Measurements from ENCODE around the gene MTMR1. TPM values are rescaled to one million over a fixed set of nuclear protein-coding genes. Genes with fewer than 3 reads are reported as not detected.

MTMR1 gene
- total RNA-seq, 4 donors from 2014 or later: 27.9 to 40.1 (median 32.0) TPM

GRCh38 chrX:150702966-150703694, 9.9 kb downstream of the MTMR1 start:
- no peaks in the 10 kb centered on the region for H3K27me3 ChIP-seq
- no peak overlapping the region for H3K4me3 ChIP-seq
- no peaks in the 10 kb centered on the region for H3K9me3 ChIP-seq
- H3K27ac ChIP-seq: no peak overlapping the region
- H3K4me1 ChIP-seq: peaks cover 0 to 5% (median 0%) of the 10 kb centered on the region in 3 donors
- no peak for TF ChIP-seq CTCF (IDR thresholded peaks at IDR 0.05)
- TF ChIP-seq POLR2A (IDR thresholded peaks at IDR 0.05): no peak
- DNase-seq: no peak
- WGBS, 2 donors: 38% methylated on average over 1 of the region's 1 CpG; no CpG with 5 or more reads in 1 of the 2 donors
- H3K36me3 ChIP-seq: peaks cover 0 to 26% (median 0%) of the 10 kb centered on the region in 3 donors
- intact Hi-C loops (cut with DNase I): no loop called here

- H3K36me3 ChIP-seq: peaks cover 0 to 27% (median 0%) of the 10 kb centered on the region in 3 donors
- no peak for TF ChIP-seq POLR2A (IDR thresholded peaks at IDR 0.05)
- TF ChIP-seq CTCF (IDR thresholded peaks at IDR 0.05): no peak
- H3K27me3 ChIP-seq: no peaks in the 10 kb centered on the region
- peaks cover 0 to under 1% (median 0%) of the 10 kb centered on the region in 3 donors for H3K4me1 ChIP-seq
- H3K27ac ChIP-seq: no peak overlapping the region
- H3K9me3 ChIP-seq: no peaks in the 10 kb centered on the region
- H3K4me3 ChIP-seq: no peak overlapping the region
- intact Hi-C loops (cut with DNase I): no loop called here
- no peak for DNase-seq
Observed at GRCh38 chrX:150703695-150703974, 10.4 kb downstream of the MTMR1 start.

- H3K4me3 ChIP-seq: no peak overlapping the region
- H3K9me3 ChIP-seq: no peaks in the 10 kb centered on the region
- no peaks in the 10 kb centered on the region for H3K27me3 ChIP-seq
- intact Hi-C loops (cut with DNase I): no loop called here
- DNase-seq: no peak
- H3K4me1 ChIP-seq: no peaks in the 10 kb centered on the region
- WGBS, 2 donors: 75% methylated on average over 2 of the region's 3 CpGs
- no peak overlapping the region for H3K27ac ChIP-seq
- peaks cover 0 to 32% (median 0%) of the 10 kb centered on the region in 3 donors for H3K36me3 ChIP-seq
- no peak for TF ChIP-seq CTCF (IDR thresholded peaks at IDR 0.05)
- no peak for TF ChIP-seq POLR2A (IDR thresholded peaks at IDR 0.05)
Observed at GRCh38 chrX:150704030-150704613, 10.9 kb downstream of the MTMR1 start.

- Histone ChIP-seq H3K36me3 (peaks cover 0 to 13% (median 0%) of the 10 kb centered on the region in 3 donors), H3K4me3 (no peak overlapping the region), H3K9me3 (no peaks in the 10 kb centered on the region), H3K4me1 (peaks cover 0 to 7% (median 0%) of the 10 kb centered on the region in 3 donors), H3K27ac (no peak overlapping the region), H3K27me3 (no peaks in the 10 kb centered on the region)
- intact Hi-C loops (cut with DNase I): no loop called here
- no peak for DNase-seq
- no peak for TF ChIP-seq CTCF (IDR thresholded peaks at IDR 0.05)
- TF ChIP-seq POLR2A (IDR thresholded peaks at IDR 0.05): no peak
Observed at GRCh38 chrX:150712619-150713018, 19.4 kb downstream of the MTMR1 start.

- Histone ChIP-seq H3K27ac (no peak overlapping the region), H3K4me1 (peaks cover 0 to 7% (median 0%) of the 10 kb centered on the region in 3 donors), H3K4me3 (no peak overlapping the region), H3K9me3 (no peaks in the 10 kb centered on the region), H3K27me3 (no peaks in the 10 kb centered on the region), H3K36me3 (peaks cover 0 to 10% (median 0%) of the 10 kb centered on the region in 3 donors)
- intact Hi-C loops (cut with DNase I): loop anchor here (5.0 kb wide), 1 partner anchor 33 kb away; no protein-coding TSS in a partner anchor
- no peak for DNase-seq
- no peak for TF ChIP-seq CTCF (IDR thresholded peaks at IDR 0.05)
- TF ChIP-seq POLR2A (IDR thresholded peaks at IDR 0.05): no peak
- WGBS, 2 donors: 0 to 56% methylated on average over 1 to 3 of the region's 3 CpGs
Observed at GRCh38 chrX:150715184-150715583, 22.0 kb downstream of the MTMR1 start.
